Kidney (tissue), 2 donors: ENCODE data around the gene OR7A17. TPM values are rescaled to one million over a fixed set of nuclear protein-coding genes. Genes with fewer than 3 reads are reported as not detected.

Source experiments
- polyA plus RNA-seq: library from polyadenylated mRNA; stranded (reverse); fragments of 350-450 nt; fragmentation: Illumina TruSeq; extraction: RNeasy Lipid Tissue Mini Kit (QIAGEN cat#74804); gene quantifications from one replicate; pipeline ENCODE4 v1.2.3, GENCODE V29; 2014; ENCODE audit warnings: low read depth, low replicate concordance; ENCODE audit not compliant: insufficient read depth
- total RNA-seq: library from RNA; stranded (reverse); fragmentation: NEBNext Ultra II Directional; extraction: Animal tissue kit (Norgen Biotek cat#: 25700); gene quantifications from one replicate; pipeline ENCODE4 v1.2.1, GENCODE V29; 2021
- donor health status: DM: yes; HTN: yes; CAD: no.

Gene OR7A17
- total and polyA plus RNA-seq, 2 donors from 2014 or later = not detected

Other genes with a start within 250 kb of the OR7A17 start
- 0.25 TPM for gene ADGRE3, start 211.3 kb downstream of the OR7A17 start, total RNA-seq
- not detected for gene ADGRE3, start 211.3 kb downstream of the OR7A17 start, polyA plus RNA-seq
- 20.8 TPM for gene ZNF333, start 196.1 kb downstream of the OR7A17 start, total RNA-seq
- gene ZNF333, start 196.1 kb downstream of the OR7A17 start, polyA plus RNA-seq = 4.1 TPM
- gene ADGRE2, start 107.6 kb downstream of the OR7A17 start, total RNA-seq = 10.4 TPM
- gene ADGRE2, start 107.6 kb downstream of the OR7A17 start, polyA plus RNA-seq = 0.15 TPM
- gene OR7A5, start 50.9 kb downstream of the OR7A17 start, total RNA-seq = not detected
- not detected for gene OR7A5, start 50.9 kb downstream of the OR7A17 start, polyA plus RNA-seq
- 0.19 TPM for gene OR7C1, start 50.9 kb downstream of the OR7A17 start, total RNA-seq
- not detected for gene OR7C1, start 50.9 kb downstream of the OR7A17 start, polyA plus RNA-seq
- not detected for gene OR7A10, start 37.2 kb downstream of the OR7A17 start, total RNA-seq
- gene OR7A10, start 37.2 kb downstream of the OR7A17 start, polyA plus RNA-seq = not detected
- gene OR7C2, start 55.4 kb upstream of the OR7A17 start, total RNA-seq = not detected
- gene OR7C2, start 55.4 kb upstream of the OR7A17 start, polyA plus RNA-seq = not detected
- not detected for gene SLC1A6, start 93.7 kb upstream of the OR7A17 start, total RNA-seq
- gene SLC1A6, start 93.7 kb upstream of the OR7A17 start, polyA plus RNA-seq = not detected
- 0.16 TPM for gene CASP14, start 163.3 kb upstream of the OR7A17 start, total RNA-seq
- gene CASP14, start 163.3 kb upstream of the OR7A17 start, polyA plus RNA-seq = not detected
- gene OR1I1, start 196.1 kb upstream of the OR7A17 start, total RNA-seq = not detected
- not detected for gene OR1I1, start 196.1 kb upstream of the OR7A17 start, polyA plus RNA-seq
- gene SYDE1, start 221.3 kb upstream of the OR7A17 start, total RNA-seq = 26.9 TPM
- 13.9 TPM for gene SYDE1, start 221.3 kb upstream of the OR7A17 start, polyA plus RNA-seq